Omental fat pad (tissue), 4 donors: ENCODE results near the gene PCDHAC2. TPM values are rescaled to one million over a fixed set of nuclear protein-coding genes. Genes with fewer than 3 reads are reported as not detected.

Source experiments
- ATAC-seq: fragments of 150-250 bp; one replicate; pipeline ENCODE4 v1.9.1; 2016; ENCODE audit warnings: mild to moderate bottlenecking, moderate library complexity; ENCODE audit not compliant: low FRiP score
- DNase-seq: peaks from one replicate; pipeline ENCODE4 v3.0.0-alpha.2; 2019; ENCODE audit warnings: low spot score
- small RNA-seq: library from RNA; depleted of rRNA; stranded (forward); fragments of <200 nt; gene quantifications from one replicate; pipeline ENCODE3, GENCODE V24; 2016
- total RNA-seq, 4 donors: library from RNA; depleted of rRNA; stranded (reverse); fragments of >200 nt; gene quantifications; one replicate each; pipeline ENCODE4 v1.1.0, GENCODE V29; 2016
- TF ChIP-seq, protein P1 (sequence below), 3 donors: fragments of 450-650 bp; IDR thresholded peaks; one replicate each; pipeline ENCODE4 v1.5.1; 2016 to 2017; ENCODE audit warnings: antibody characterized with exemption in 3 of 3, mild to moderate bottlenecking in 3 of 3, moderate library complexity in 2 of 3

PCDHAC2 gene
- total RNA-seq, 4 donors from 2014 or later: 3.1 to 10.0 (median 3.8) TPM

DNA sequence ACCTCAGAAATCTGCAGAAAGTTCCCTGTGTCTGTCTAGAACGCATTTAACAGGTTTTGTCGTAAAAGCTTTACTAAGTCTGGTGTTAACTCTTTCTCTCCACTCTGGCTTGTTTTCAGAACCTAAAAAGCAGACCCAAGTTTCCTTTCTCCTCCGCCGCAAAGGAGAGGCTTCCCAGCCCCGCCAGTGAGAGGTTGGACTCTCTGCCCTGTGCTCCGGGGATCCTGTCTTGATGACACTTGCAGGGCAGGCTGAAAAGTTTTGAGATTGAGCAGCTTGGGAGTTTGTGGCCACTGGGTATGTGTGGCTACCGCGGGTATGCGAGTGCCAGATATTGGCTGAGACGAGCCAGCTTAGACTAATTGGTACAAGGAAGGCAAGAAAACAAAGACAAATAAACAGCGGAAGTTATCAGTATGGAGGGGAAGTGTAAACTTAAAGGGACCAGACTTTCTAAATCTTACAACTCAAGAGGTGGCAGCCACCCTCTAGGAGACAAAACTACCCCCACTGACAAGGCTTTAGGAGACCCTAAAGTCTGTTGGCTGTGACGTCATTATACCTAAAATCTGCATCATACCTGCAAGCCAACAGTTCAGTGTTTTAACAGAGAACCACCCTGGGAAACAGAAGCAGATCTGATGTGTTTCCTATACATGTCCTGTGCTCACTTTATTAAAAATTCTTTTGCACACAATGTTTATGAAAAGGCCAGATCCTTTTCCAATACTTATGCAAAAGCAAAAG lies 43.9 kb downstream of the PCDHAC2 start:
- no peak for DNase-seq
- no peak for ATAC-seq
- TF ChIP-seq, protein P1, sequence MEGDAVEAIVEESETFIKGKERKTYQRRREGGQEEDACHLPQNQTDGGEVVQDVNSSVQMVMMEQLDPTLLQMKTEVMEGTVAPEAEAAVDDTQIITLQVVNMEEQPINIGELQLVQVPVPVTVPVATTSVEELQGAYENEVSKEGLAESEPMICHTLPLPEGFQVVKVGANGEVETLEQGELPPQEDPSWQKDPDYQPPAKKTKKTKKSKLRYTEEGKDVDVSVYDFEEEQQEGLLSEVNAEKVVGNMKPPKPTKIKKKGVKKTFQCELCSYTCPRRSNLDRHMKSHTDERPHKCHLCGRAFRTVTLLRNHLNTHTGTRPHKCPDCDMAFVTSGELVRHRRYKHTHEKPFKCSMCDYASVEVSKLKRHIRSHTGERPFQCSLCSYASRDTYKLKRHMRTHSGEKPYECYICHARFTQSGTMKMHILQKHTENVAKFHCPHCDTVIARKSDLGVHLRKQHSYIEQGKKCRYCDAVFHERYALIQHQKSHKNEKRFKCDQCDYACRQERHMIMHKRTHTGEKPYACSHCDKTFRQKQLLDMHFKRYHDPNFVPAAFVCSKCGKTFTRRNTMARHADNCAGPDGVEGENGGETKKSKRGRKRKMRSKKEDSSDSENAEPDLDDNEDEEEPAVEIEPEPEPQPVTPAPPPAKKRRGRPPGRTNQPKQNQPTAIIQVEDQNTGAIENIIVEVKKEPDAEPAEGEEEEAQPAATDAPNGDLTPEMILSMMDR (IDR thresholded peaks at IDR 0.05): no peak

DNA sequence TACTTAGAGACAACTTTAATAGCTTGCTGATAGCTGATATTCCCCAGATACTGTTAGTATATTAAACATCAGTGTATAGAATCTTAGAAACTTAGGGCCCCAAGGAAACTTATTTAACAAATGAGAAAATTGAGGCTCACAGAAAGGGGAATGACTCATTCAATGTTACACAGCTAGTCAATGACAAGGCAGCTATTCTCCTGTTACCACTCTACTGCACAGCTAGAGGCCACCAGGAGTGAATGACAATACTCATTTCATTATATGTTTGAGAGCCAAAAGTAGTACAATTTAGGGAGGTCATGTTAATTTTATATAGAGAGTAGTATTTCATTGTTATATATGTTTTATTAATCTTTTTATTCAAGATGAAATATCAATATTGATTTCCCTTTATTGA lies 51.7 kb downstream of the PCDHAC2 start:
- ATAC-seq (no peak), DNase-seq (no peak)
- TF ChIP-seq, protein P1 (IDR thresholded peaks at IDR 0.05): no peak

Small RNAs within 50 kb of the gene (small RNA-seq; reads per million reads assigned to genes)
- not detected for gene AC010223.1

Other genes starting within 250 kb of the PCDHAC2 start
- gene PCDHA1, start 180.3 kb upstream of the PCDHAC2 start, total RNA-seq: not detected
- gene PCDHA2, start 171.6 kb upstream of the PCDHAC2 start, total RNA-seq: under 1 TPM in 3 of 4 donors, not detected in 1; 0.12 to 0.93 (median 0.47) TPM
- gene PCDHA3, start 165.4 kb upstream of the PCDHAC2 start, total RNA-seq: 1 to 10 TPM in 1 of 4 donors, under 1 TPM in 3; 0.25 to 3.1 (median 0.56) TPM
- 1 to 10 TPM in 3 of 4 donors, under 1 TPM in 1; 0.60 to 1.5 (median 1.1) TPM for gene PCDHA4, start 159.4 kb upstream of the PCDHAC2 start, total RNA-seq
- under 1 TPM in 3 of 4 donors, not detected in 1; 0.31 to 0.47 (median 0.46) TPM for gene PCDHA5, start 144.9 kb upstream of the PCDHAC2 start, total RNA-seq
- 1 to 10 TPM in 2 of 4 donors, under 1 TPM in 2; 0.12 to 1.5 (median 0.99) TPM for gene PCDHA6, start 138.5 kb upstream of the PCDHAC2 start, total RNA-seq
- 1 to 10 TPM in 2 of 4 donors, under 1 TPM in 2; 0.12 to 1.4 (median 0.86) TPM for gene PCDHA7, start 132.2 kb upstream of the PCDHAC2 start, total RNA-seq
- under 1 TPM; 0.13 to 0.79 (median 0.35) TPM for gene PCDHA8, start 125.3 kb upstream of the PCDHAC2 start, total RNA-seq
- under 1 TPM in 3 of 4 donors, not detected in 1; 0.44 to 0.79 (median 0.56) TPM for gene PCDHA9, start 118.1 kb upstream of the PCDHAC2 start, total RNA-seq
- 1 to 10 TPM in 2 of 4 donors, under 1 TPM in 2; 0.48 to 2.5 (median 1.5) TPM for gene PCDHA10, start 110.6 kb upstream of the PCDHAC2 start, total RNA-seq
- gene PCDHA11, start 97.5 kb upstream of the PCDHAC2 start, total RNA-seq: 1 to 10 TPM in 1 of 4 donors, under 1 TPM in 3; 0.16 to 1.2 (median 0.49) TPM
- gene PCDHA12, start 91.2 kb upstream of the PCDHAC2 start, total RNA-seq: 1 to 10 TPM in 2 of 4 donors, under 1 TPM in 2; 0.69 to 4.9 (median 1.1) TPM
- gene PCDHA13, start 84.4 kb upstream of the PCDHAC2 start, total RNA-seq: 1 to 10 TPM in 3 of 4 donors, under 1 TPM in 1; 0.96 to 1.4 (median 1.2) TPM
- gene PCDHAC1, start 40.2 kb upstream of the PCDHAC2 start, total RNA-seq: 1 to 10 TPM in 2 of 4 donors, under 1 TPM in 2; 0.47 to 2.1 (median 0.87) TPM
- under 1 TPM in 2 of 4 donors, not detected in 2; under 0.01 to 0.09 TPM for gene PCDHB1, start 84.9 kb downstream of the PCDHAC2 start, total RNA-seq
- 1 to 10 TPM; 2.2 to 4.9 (median 2.8) TPM for gene PCDHB2, start 128.1 kb downstream of the PCDHAC2 start, total RNA-seq
- 1 to 10 TPM; 1.4 to 4.4 (median 1.9) TPM for gene PCDHB3, start 134.0 kb downstream of the PCDHAC2 start, total RNA-seq
- 1 to 10 TPM; 1.2 to 6.9 (median 3.2) TPM for gene PCDHB4, start 155.3 kb downstream of the PCDHAC2 start, total RNA-seq
- gene PCDHB5, start 168.7 kb downstream of the PCDHAC2 start, total RNA-seq: 1 to 10 TPM; 1.1 to 6.5 (median 2.7) TPM
- 1 to 10 TPM in 1 of 4 donors, under 1 TPM in 3; 0.38 to 1.4 (median 0.47) TPM for gene PCDHB6, start 183.6 kb downstream of the PCDHAC2 start, total RNA-seq
- gene PCDHB7, start 206.2 kb downstream of the PCDHAC2 start, total RNA-seq: 1 to 10 TPM in 3 of 4 donors, under 1 TPM in 1; 0.94 to 3.3 (median 1.5) TPM
- under 1 TPM; 0.44 to 0.63 (median 0.53) TPM for gene PCDHB8, start 211.3 kb downstream of the PCDHAC2 start, total RNA-seq
- gene PCDHB16, start 215.9 kb downstream of the PCDHAC2 start, total RNA-seq: 1 to 10 TPM; 2.3 to 6.1 (median 3.6) TPM
- 1 to 10 TPM; 1.3 to 4.7 (median 2.8) TPM for gene PCDHB9, start 220.7 kb downstream of the PCDHAC2 start, total RNA-seq
- gene PCDHB10, start 225.9 kb downstream of the PCDHAC2 start, total RNA-seq: 1 to 10 TPM in 3 of 4 donors, under 1 TPM in 1; 0.96 to 3.6 (median 1.2) TPM
- gene PCDHB11, start 233.2 kb downstream of the PCDHAC2 start, total RNA-seq: 1 to 10 TPM; 1.3 to 2.4 (median 1.7) TPM
- 1 to 10 TPM; 1.9 to 4.4 (median 2.5) TPM for gene PCDHB12, start 242.2 kb downstream of the PCDHAC2 start, total RNA-seq
- 1 to 10 TPM; 1.8 to 7.7 (median 3.0) TPM for gene PCDHB13, start 247.4 kb downstream of the PCDHAC2 start, total RNA-seq